Neural cell (in vitro differentiated cells): ENCODE results near the gene DIAPH2. TPM values are rescaled to one million over a fixed set of nuclear protein-coding genes. Genes with fewer than 3 reads are reported as not detected.

ENCODE experiments used
- H2AFZ ChIP-seq: fragments of 200-600, 300-800 bp; sonication (generic), shearing (Covaris generic); 2 replicates; pipeline ENCODE4 v1.6.0; 2014; ENCODE audit warnings: low read depth, mild to moderate bottlenecking, antibody characterized with exemption, low read length, moderate library complexity
- H3F3A ChIP-seq: fragments of 200-600 bp; shearing (Covaris generic); 2 replicates; pipeline ENCODE4 v1.6.1; 2016; ENCODE audit warnings: mild to moderate bottlenecking, moderate library complexity, mixed read lengths, antibody characterized with exemption, low read length; ENCODE audit not compliant: insufficient read depth, poor library complexity, severe bottlenecking
- H3K27ac ChIP-seq: fragments of 200-600, 300-800 bp; sonication (generic), shearing (Covaris generic); 2 replicates; pipeline ENCODE4 v1.5.1; 2014; ENCODE audit warnings: mild to moderate bottlenecking, low read length, moderate library complexity
- H3K27me3 ChIP-seq: fragments of 300-800, 200-600 bp; sonication (generic), shearing (Covaris generic); 2 replicates; pipeline ENCODE4 v1.6.0; 2014; ENCODE audit warnings: mild to moderate bottlenecking, low read depth, low read length, moderate library complexity; ENCODE audit not compliant: insufficient read depth
- H3K36me3 ChIP-seq: fragments of 300-800, 200-600 bp; sonication (generic), shearing (Covaris generic); 2 replicates; pipeline ENCODE4 v1.5.1; 2014; ENCODE audit warnings: mild to moderate bottlenecking, antibody characterized with exemption, low read length, moderate library complexity; ENCODE audit not compliant: insufficient read depth
- H3K4me2 ChIP-seq: fragments of 300-800, 200-600 bp; sonication (generic), shearing (Covaris generic); 2 replicates; pipeline ENCODE4 v1.6.0; 2014; ENCODE audit warnings: mild to moderate bottlenecking, low read length
- H3K4me3 ChIP-seq: fragments of 300-800, 200-600 bp; sonication (generic), shearing (Covaris generic); 2 replicates; pipeline ENCODE4 v1.5.1; 2014; ENCODE audit warnings: mild to moderate bottlenecking, low read length, moderate library complexity
- H3K79me2 ChIP-seq: fragments of 200-600 bp; shearing (Covaris generic); replicated peaks from 2 replicates; pipeline ENCODE4 v1.6.0; 2014; ENCODE audit warnings: mild to moderate bottlenecking, low read length, moderate library complexity; ENCODE audit not compliant: insufficient read depth
- H3K9ac ChIP-seq: fragments of 300-800, 200-600 bp; sonication (generic), shearing (Covaris generic); 2 replicates; pipeline ENCODE4 v1.6.1; 2016; ENCODE audit warnings: mild to moderate bottlenecking, low read length, mixed read lengths
- H3K9me2 ChIP-seq: fragments of 200-600 bp; shearing (Covaris generic); 2 replicates; pipeline ENCODE4 v1.6.1; 2016; ENCODE audit warnings: mild to moderate bottlenecking, low read length, mixed read lengths; ENCODE audit not compliant: insufficient read depth
- H3K9me3 ChIP-seq: fragments of 200-600, 300-800 bp; sonication (generic), shearing (Covaris generic); 2 replicates; pipeline ENCODE4 v1.6.1; 2016; ENCODE audit warnings: mild to moderate bottlenecking, mixed run types, low read length, moderate library complexity, mixed read lengths
- H4K20me1 ChIP-seq: fragments of 200-600 bp; shearing (Covaris generic); 2 replicates; pipeline ENCODE4 v1.6.1; 2016; ENCODE audit warnings: mild to moderate bottlenecking, mixed run types; ENCODE audit not compliant: insufficient read depth
- CTCF ChIP-seq: fragments of 450-650 bp; IDR thresholded peaks from 2 replicates; pipeline ENCODE4 v1.5.1; 2014; ENCODE audit warnings: antibody characterized with exemption, mild to moderate bottlenecking, moderate library complexity; ENCODE audit not compliant: poor library complexity, severe bottlenecking
- EP300 ChIP-seq: fragments of 450-650 bp; conservative IDR thresholded peaks from 2 replicates; pipeline ENCODE4 v1.6.1; 2014; ENCODE audit warnings: antibody characterized with exemption, mild to moderate bottlenecking, moderate library complexity; ENCODE audit not compliant: poor library complexity, severe bottlenecking
- EZH2 ChIP-seq: fragments of 200-600, 300-800 bp; shearing (Covaris generic), sonication (generic); IDR thresholded peaks from 2 replicates; pipeline ENCODE4 v1.6.1; 2014; ENCODE audit warnings: antibody characterized with exemption, low read length, borderline replicate concordance, mild to moderate bottlenecking; ENCODE audit not compliant: insufficient read depth, poor library complexity, severe bottlenecking
- MXI1 ChIP-seq: fragments of 450-650 bp; conservative IDR thresholded peaks from 2 replicates; pipeline ENCODE4 v1.6.1; 2014; ENCODE audit warnings: antibody characterized with exemption, mild to moderate bottlenecking; ENCODE audit not compliant: poor library complexity, severe bottlenecking
- POLR2AphosphoS5 ChIP-seq: IDR thresholded peaks from 2 replicates; pipeline ENCODE4 v1.6.1; 2012
- RAD21 ChIP-seq: fragments of 450-650 bp; conservative IDR thresholded peaks from 2 replicates; pipeline ENCODE4 v1.6.1; 2014; ENCODE audit warnings: antibody characterized with exemption, mild to moderate bottlenecking, moderate library complexity
- REST ChIP-seq: IDR thresholded peaks from 2 replicates; pipeline ENCODE4 v1.6.1; 2012; ENCODE audit warnings: borderline replicate concordance
- SMC3 ChIP-seq: fragments of 450-650 bp; conservative IDR thresholded peaks from 2 replicates; pipeline ENCODE4 v1.6.1; 2014; ENCODE audit warnings: antibody characterized with exemption, mild to moderate bottlenecking, moderate library complexity; ENCODE audit not compliant: poor library complexity
- TAF1 ChIP-seq: IDR thresholded peaks from 2 replicates; pipeline ENCODE4 v1.6.1; 2012; ENCODE audit warnings: low read depth
- polyA plus RNA-seq: library from polyadenylated mRNA; depleted of rRNA; stranded (reverse); fragments of >200 nt; gene quantifications from 2 replicates; pipeline ENCODE4 v1.2.3, GENCODE V29; 2014

DIAPH2 gene
- polyA plus RNA-seq, 1 donor from 2014 or later, result 0.07 TPM

- no peaks in the 10 kb centered on the region for H3K9me2 ChIP-seq
- no peak overlapping the region for H3K27ac ChIP-seq
- H2AFZ ChIP-seq, result no peak overlapping the region
- H3K79me2 ChIP-seq, result no peaks in the 10 kb centered on the region
- H3K36me3 ChIP-seq, result no peaks in the 10 kb centered on the region
- no peak overlapping the region for H3K4me3 ChIP-seq
- H3K9me3 ChIP-seq, result no peaks in the 10 kb centered on the region
- H3K9ac ChIP-seq, result no peak overlapping the region
- no peak overlapping the region for H3K4me2 ChIP-seq
- TF ChIP-seq MXI1 (no peak), EP300 (no peak), REST (no peak), SMC3 (no peak), TAF1 (no peak), RAD21 (no peak), EZH2 (no peak), POLR2AphosphoS5 (no peak), CTCF (no peak)
- no peaks in the 10 kb centered on the region for H4K20me1 ChIP-seq
- H3K27me3 ChIP-seq, result no peaks in the 10 kb centered on the region
- H3F3A ChIP-seq, result no peaks in the 10 kb centered on the region
These were observed 786.4 kb downstream of the DIAPH2 start for GRCh38 chrX:97471071-97471470.

GRCh38 chrX:97474933-97475332 is 790.3 kb downstream of the DIAPH2 start:
- Histone ChIP-seq H3K79me2 (no peaks in the 10 kb centered on the region), H3K4me2 (no peak overlapping the region), H3K9ac (no peak overlapping the region), H3K27ac (peak overlapping the region; percentile 55), H3K27me3 (no peaks in the 10 kb centered on the region), H3K9me2 (no peaks in the 10 kb centered on the region), H3F3A (no peaks in the 10 kb centered on the region), H2AFZ (no peak overlapping the region), H3K4me3 (no peak overlapping the region), H3K9me3 (no peaks in the 10 kb centered on the region), H3K36me3 (no peaks in the 10 kb centered on the region), H4K20me1 (no peaks in the 10 kb centered on the region)
- TF ChIP-seq EP300 (no peak), MXI1 (no peak), TAF1 (no peak), POLR2AphosphoS5 (no peak), EZH2 (no peak), SMC3 (no peak), RAD21 (no peak), CTCF (no peak), REST (no peak)
